SK-N-SH (cell line): ENCODE measurements around the gene HSDL1. TPM values are rescaled to one million over a fixed set of nuclear protein-coding genes. Genes with fewer than 3 reads are reported as not detected.

Experiments
- CTCF ChIA-PET: fragments of 300-600, 350-600 bp; formaldehyde crosslinking; extraction: SDS; loops from one replicate; lab custom pipeline; 2021; lab: Yijun Ruan, JAX
- POLR2A ChIA-PET: fragments of 350-600 bp; sonication (Branson Sonifier 250); formaldehyde crosslinking; extraction: SDS; loops from one replicate; lab custom pipeline; 2020; ENCODE audit warnings: antibody characterized with exemption, inconsistent platforms; lab: Yijun Ruan, JAX
- DNase-seq: peaks from one replicate; pipeline ENCODE4 v3.0.0; 2012
- H2AFZ ChIP-seq: fragments of 200-600 bp; sonication (generic); 2 replicates; pipeline ENCODE4 v1.8.1; 2016; ENCODE audit warnings: antibody characterized with exemption, mild to moderate bottlenecking, low read depth
- H3F3A ChIP-seq: fragments of 200-600 bp; sonication (generic); replicated peaks from 2 replicates; pipeline ENCODE3; 2016; ENCODE audit warnings: antibody characterized with exemption, mild to moderate bottlenecking; ENCODE audit not compliant: insufficient read depth
- H3K27ac ChIP-seq, 2 experiments: fragments of 200-500 bp in 1 of 2; fragments of 200-600 bp in 1 of 2; sonication (Bioruptor generic) in 1 of 2; sonication (generic), shearing (Covaris generic) in 1 of 2; 2 replicates each; pipeline versions ENCODE4 v1.5.1 to v1.6.1; 2014 to 2016; ENCODE audit warnings: low read depth in 2 of 2, inconsistent platforms in 1 of 2, low read length in 1 of 2, mild to moderate bottlenecking in 1 of 2, mixed read lengths in 1 of 2
- H3K27me3 ChIP-seq: fragments of 200-600 bp; sonication (generic), shearing (Covaris generic); 2 replicates; pipeline ENCODE4 v1.6.1; 2016; ENCODE audit warnings: mixed run types; ENCODE audit not compliant: insufficient read depth
- H3K36me3 ChIP-seq, 2 experiments: fragments of 200-500 bp in 1 of 2; fragments of 200-600 bp in 1 of 2; sonication (Bioruptor generic) in 1 of 2; sonication (generic) in 1 of 2; replicated peaks in 1 of 2; 2 replicates each; pipeline versions ENCODE3 to v1.5.1; 2014 to 2016; ENCODE audit warnings: low read length in 1 of 2, mild to moderate bottlenecking in 1 of 2; ENCODE audit not compliant: insufficient read depth in 2 of 2, control insufficient read depth in 1 of 2
- H3K4me1 ChIP-seq, 2 experiments: fragments of 200-500 bp in 1 of 2; fragments of 200-600 bp in 1 of 2; sonication (Bioruptor generic) in 1 of 2; sonication (generic), shearing (Covaris generic) in 1 of 2; 2 replicates each; pipeline versions ENCODE4 v1.5.1 to v1.6.1; 2014 to 2016; ENCODE audit warnings: low read depth in 1 of 2, low read length in 1 of 2, mixed run types in 1 of 2; ENCODE audit not compliant: insufficient read depth in 2 of 2, control insufficient read depth in 1 of 2
- H3K4me2 ChIP-seq: fragments of 200-600 bp; sonication (generic), shearing (Covaris generic); 2 replicates; pipeline ENCODE4 v1.6.1; 2017; ENCODE audit warnings: mixed run types
- H3K4me3 ChIP-seq, 2 experiments: fragments of 200-500 bp in 1 of 2; fragments of 200-600 bp in 1 of 2; sonication (Bioruptor generic) in 1 of 2; sonication (generic), shearing (Covaris generic) in 1 of 2; 2 replicates each; pipeline versions ENCODE4 v1.5.1 to v1.8.1; 2014 to 2016; ENCODE audit warnings: low read depth in 2 of 2, inconsistent platforms in 1 of 2, low read length in 1 of 2, mild to moderate bottlenecking in 1 of 2, mixed read lengths in 1 of 2, moderate library complexity in 1 of 2
- H3K79me2 ChIP-seq: fragments of 200-600 bp; sonication (generic); 2 replicates; pipeline ENCODE4 v1.8.1; 2017; ENCODE audit warnings: mild to moderate bottlenecking; ENCODE audit not compliant: insufficient read depth
- H3K9ac ChIP-seq: fragments of 200-600 bp; sonication (generic); 2 replicates; pipeline ENCODE4 v1.6.1; 2017; ENCODE audit warnings: mixed run types
- H3K9me2 ChIP-seq: fragments of 200-600 bp; sonication (generic); 2 replicates; pipeline ENCODE4 v1.6.1; 2017; ENCODE audit warnings: mixed run types
- H3K9me3 ChIP-seq: fragments of 200-600 bp; sonication (generic); 2 replicates; pipeline ENCODE4 v1.6.1; 2017; ENCODE audit warnings: mixed run types, mild to moderate bottlenecking, moderate library complexity
- H4K20me1 ChIP-seq: fragments of 200-600 bp; sonication (generic); 2 replicates; pipeline ENCODE4 v1.6.1; 2017; ENCODE audit warnings: mild to moderate bottlenecking, mixed run types; ENCODE audit not compliant: insufficient read depth
- ELF1 ChIP-seq: IDR thresholded peaks from 2 replicates; pipeline ENCODE4 v1.4.0; 2012
- GABPA ChIP-seq: IDR thresholded peaks from 2 replicates; pipeline ENCODE4 v1.4.0; 2012; ENCODE audit warnings: low read depth, mild to moderate bottlenecking
- GATA2 ChIP-seq: sonication (generic); formaldehyde crosslinking; IDR thresholded peaks from 2 replicates; pipeline ENCODE4 v1.5.0; 2020; ENCODE audit warnings: mild to moderate bottlenecking, missing genetic modification reagents
- JUND ChIP-seq: IDR thresholded peaks from 2 replicates; pipeline ENCODE4 v1.4.0; 2012
- MEF2A ChIP-seq: IDR thresholded peaks from 2 replicates; pipeline ENCODE4 v1.4.0; 2012; ENCODE audit warnings: low read depth, borderline replicate concordance
- NFIC ChIP-seq: IDR thresholded peaks from 2 replicates; pipeline ENCODE4 v1.4.0; 2012; ENCODE audit warnings: borderline replicate concordance
- POLR2AphosphoS5 ChIP-seq: IDR thresholded peaks from 2 replicates; pipeline ENCODE4 v1.6.1; 2012; ENCODE audit warnings: low read depth, low read length
- RCOR1 ChIP-seq: fragments of 150-350 bp; IDR thresholded peaks from 2 replicates; pipeline ENCODE4 v1.6.1; 2017; ENCODE audit warnings: antibody characterized with exemption, low read length
- REST ChIP-seq: IDR thresholded peaks from 2 replicates; pipeline ENCODE4 v1.6.1; 2012; ENCODE audit warnings: mild to moderate bottlenecking, low read depth, low read length, moderate library complexity
- SIN3A ChIP-seq: IDR thresholded peaks from 2 replicates; pipeline ENCODE4 v1.6.1; 2012; ENCODE audit warnings: low read depth, mild to moderate bottlenecking, low read length, moderate library complexity, borderline replicate concordance
- TAF1 ChIP-seq: IDR thresholded peaks from 2 replicates; pipeline ENCODE4 v1.6.1; 2012; ENCODE audit warnings: low read depth, mild to moderate bottlenecking, low read length, moderate library complexity, borderline replicate concordance
- WGBS: methylation state at CpG from one replicate; pipeline ENCODE4 v1.1.6; 2017; ENCODE audit warnings: low lambda C conversion rate; 5-methylcytosine and 5-hydroxymethylcytosine counted together
- polyA plus RNA-seq, 3 experiments: library from polyadenylated mRNA; depleted of rRNA; stranded (reverse); fragments of >200 nt; gene quantifications; 2 replicates each; pipeline ENCODE4 v1.2.3, GENCODE V29; 2012
- TF ChIP-seq, protein P1 (sequence below): IDR thresholded peaks from 2 replicates; pipeline ENCODE4 v1.4.0; 2012; ENCODE audit warnings: low read depth, borderline replicate concordance

The HSDL1 gene
- polyA plus RNA-seq, 1 of the 3 experiments (the other 2 are of a cell fraction), result 14.5 TPM

DNA sequence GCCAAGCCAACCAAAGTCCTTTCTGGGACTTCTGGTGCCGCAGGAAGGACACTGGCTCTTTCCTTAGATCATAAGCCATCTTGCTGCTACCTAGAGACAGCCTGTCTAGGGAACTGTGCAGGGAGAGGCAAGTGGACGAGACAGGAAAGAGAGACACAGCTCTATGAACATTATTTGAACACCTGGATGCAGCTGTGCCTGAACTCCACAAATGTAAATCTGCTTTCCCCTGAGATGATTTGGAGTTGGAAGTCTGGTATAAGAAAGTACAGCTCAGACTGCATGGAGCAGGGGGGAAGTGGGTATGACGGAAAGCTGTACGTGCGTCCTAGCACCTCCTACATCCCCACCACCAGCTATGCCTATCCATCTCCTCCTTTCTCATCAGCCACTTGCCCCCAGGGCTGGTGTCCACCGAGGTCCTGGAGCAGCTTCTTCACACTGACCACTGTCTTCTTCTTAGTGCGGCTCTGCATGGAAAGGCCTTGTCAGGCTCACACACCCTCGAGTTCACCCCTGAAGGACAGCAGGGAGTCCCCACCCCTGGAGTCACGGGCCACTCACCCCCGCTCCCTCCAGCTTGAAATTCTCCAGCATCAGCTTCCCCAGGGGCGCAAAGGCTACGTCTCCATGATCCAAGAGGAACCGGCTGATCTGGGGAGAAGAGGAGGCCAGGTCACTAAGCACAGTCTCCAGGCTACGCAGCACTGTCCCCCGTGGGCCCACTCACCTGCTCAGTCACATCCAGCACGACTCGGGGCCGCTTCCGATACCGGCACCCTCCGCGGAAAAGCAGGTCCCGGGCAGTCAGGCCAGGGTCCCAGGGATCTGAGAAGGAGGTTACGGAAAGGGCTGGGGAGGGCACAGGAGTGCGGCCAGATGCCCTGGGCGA lies 37.9 kb upstream of the HSDL1 start:
- ChIA-PET CTCF (interaction anchor here (0.8 to 2.0 kb wide), 4 partner anchors 8 to 317 kb away, joined by 3 to 14 read pairs (median 4); no protein-coding TSS in a partner anchor), POLR2A (no interaction called here)
- Histone ChIP-seq H3K4me1 (peaks cover 0 to 11% of the 10 kb centered on the region in 2 experiments; a peak in 1 of 4 replicates), H3K27ac (no peak overlapping the region), H3K9ac (no peak overlapping the region), H3K9me2 (no peaks in the 10 kb centered on the region), H2AFZ (no peak overlapping the region), H4K20me1 (0 out of 2 replicates have a peak, but pooled peaks cover 2% of the 10 kb centered on the region), H3K4me3 (no peak overlapping the region), H3K27me3 (no peaks in the 10 kb centered on the region), H3K4me2 (no peak overlapping the region), H3K36me3 (peaks cover 0 to 65% of the 10 kb centered on the region in 2 experiments), H3F3A (no peaks in the 10 kb centered on the region), H3K79me2 (peaks cover 33% of the 10 kb centered on the region), H3K9me3 (no peaks in the 10 kb centered on the region)
- no peak for DNase-seq
- TF ChIP-seq JUND (no peak), MEF2A (no peak), GABPA (no peak), GATA2 (CRISPR knock-in tag) (no peak), TAF1 (no peak), POLR2AphosphoS5 (no peak), RCOR1 (no peak), REST (no peak), ELF1 (no peak), NFIC (no peak), SIN3A (no peak)
- TF ChIP-seq, protein P1, sequence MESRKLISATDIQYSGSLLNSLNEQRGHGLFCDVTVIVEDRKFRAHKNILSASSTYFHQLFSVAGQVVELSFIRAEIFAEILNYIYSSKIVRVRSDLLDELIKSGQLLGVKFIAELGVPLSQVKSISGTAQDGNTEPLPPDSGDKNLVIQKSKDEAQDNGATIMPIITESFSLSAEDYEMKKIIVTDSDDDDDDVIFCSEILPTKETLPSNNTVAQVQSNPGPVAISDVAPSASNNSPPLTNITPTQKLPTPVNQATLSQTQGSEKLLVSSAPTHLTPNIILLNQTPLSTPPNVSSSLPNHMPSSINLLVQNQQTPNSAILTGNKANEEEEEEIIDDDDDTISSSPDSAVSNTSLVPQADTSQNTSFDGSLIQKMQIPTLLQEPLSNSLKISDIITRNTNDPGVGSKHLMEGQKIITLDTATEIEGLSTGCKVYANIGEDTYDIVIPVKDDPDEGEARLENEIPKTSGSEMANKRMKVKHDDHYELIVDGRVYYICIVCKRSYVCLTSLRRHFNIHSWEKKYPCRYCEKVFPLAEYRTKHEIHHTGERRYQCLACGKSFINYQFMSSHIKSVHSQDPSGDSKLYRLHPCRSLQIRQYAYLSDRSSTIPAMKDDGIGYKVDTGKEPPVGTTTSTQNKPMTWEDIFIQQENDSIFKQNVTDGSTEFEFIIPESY, result no peak
- WGBS, result 97% methylated on average over 23 of the region's 26 CpGs
